H1 (cell line): Measurements from ENCODE around the gene COL26A1. TPM values are rescaled to one million over a fixed set of nuclear protein-coding genes. Genes with fewer than 3 reads are reported as not detected.

ENCODE experiments used
- CHD7 ChIP-seq: fragments of 300-600 bp; sonication (generic); IDR thresholded peaks from 2 replicates; pipeline ENCODE4 v1.7.1; 2012; ENCODE audit warnings: low read length, moderate library complexity, mild to moderate bottlenecking, inconsistent platforms; ENCODE audit not compliant: insufficient replicate concordance
- GTF2F1 ChIP-seq: IDR thresholded peaks from 2 replicates; pipeline ENCODE4 v1.6.1; 2012; ENCODE audit warnings: low read depth, low read length, improper control_type of control experiment, borderline replicate concordance
- HDAC2 ChIP-seq, 2 experiments: fragments of 300-600 bp in 1 of 2; sonication (generic) in 1 of 2; IDR thresholded peaks; 2 replicates each; pipeline ENCODE4 v1.6.1; 2011 to 2012; ENCODE audit warnings: low read depth in 2 of 2, low read length in 2 of 2, mild to moderate bottlenecking in 2 of 2, moderate library complexity in 2 of 2, borderline replicate concordance in 1 of 2, inconsistent platforms in 1 of 2
- KDM5A ChIP-seq: fragments of 200-600 bp; IDR thresholded peaks from 2 replicates; pipeline ENCODE4 v1.7.1; 2012; ENCODE audit warnings: mild to moderate bottlenecking, low read length, inconsistent platforms, mixed read lengths
- MAFK ChIP-seq: IDR thresholded peaks from 2 replicates; pipeline ENCODE4 v1.6.1; 2012; ENCODE audit warnings: low read depth, mild to moderate bottlenecking, improper control_type of control experiment, low read length
- NRF1 ChIP-seq: IDR thresholded peaks from 2 replicates; pipeline ENCODE4 v1.6.1; 2011; ENCODE audit warnings: mild to moderate bottlenecking, low read depth, low read length, improper control_type of control experiment
- POLR2A ChIP-seq, 2 experiments: IDR thresholded peaks; 1 replicate in 1 of 2; 2 replicates in 1 of 2; pipeline ENCODE4 v1.6.1; 2011; ENCODE audit warnings: low read depth in 2 of 2, low read length in 2 of 2, mild to moderate bottlenecking in 2 of 2; ENCODE audit errors: control extremely low read depth in 1 of 2
- SIN3A ChIP-seq, 2 experiments: IDR thresholded peaks in 1 of 2; conservative IDR thresholded peaks in 1 of 2; 2 replicates each; pipeline ENCODE4 v1.6.1; 2011 to 2012; ENCODE audit warnings: low read length in 2 of 2, improper control_type of control experiment in 1 of 2, low read depth in 1 of 2, mild to moderate bottlenecking in 1 of 2
- USF2 ChIP-seq: IDR thresholded peaks from 2 replicates; pipeline ENCODE4 v1.6.1; 2011; ENCODE audit warnings: low read length, improper control_type of control experiment
- polyA plus RNA-seq, 7 experiments: library from polyadenylated mRNA; depleted of rRNA in 3 of 7; stranded (reverse) in 5 of 7; unstranded in 2 of 7; fragments of >200 nt in 5 of 7; fragments of 200-250 nt in 2 of 7; gene quantifications; 1 replicate in 5 of 7; 2 replicates in 1 of 7; 4 replicates in 1 of 7; pipeline versions ENCODE4 v1.2.1 to v1.2.3, GENCODE V29; 2011 to 2013; ENCODE audit warnings: missing spikeins in 2 of 7, mixed read lengths in 2 of 7
- total RNA-seq: library from RNA; stranded (reverse); fragmentation: NEBNext Ultra II Directional; extraction: Animal tissue kit (Norgen Biotek cat#: 25700); gene quantifications from 2 replicates; pipeline ENCODE4 v1.2.1, GENCODE V29; 2021

Gene COL26A1
- total and polyA plus RNA-seq, 2 of the 8 experiments (the other 6 are each of a cell fraction or from before 2014, with no cell fraction given), result 51.1 to 68.8 TPM

GRCh38 chr7:101465576-101466196 lies 103.0 kb downstream of the COL26A1 start (continued):
- no peak for TF ChIP-seq CHD7
- no peak for TF ChIP-seq KDM5A
- no peak for TF ChIP-seq POLR2A (IDR thresholded peaks at IDR 0.05; ENCODE audit: control extremely low read depth in 1 of 2, low read depth in 2 of 2, low read length in 2 of 2)
- TF ChIP-seq NRF1, result no peak
- TF ChIP-seq HDAC2 (IDR thresholded peaks at IDR 0.05; ENCODE audit: borderline replicate concordance in 1 of 2, low read depth in 2 of 2, low read length in 2 of 2), result no peak
- TF ChIP-seq SIN3A (conservative IDR thresholded peaks at IDR 0.05 in 1 of 2, IDR thresholded peaks at IDR 0.05 in 1 of 2; ENCODE audit: low read depth in 1 of 2, low read length in 2 of 2), result no peak
- TF ChIP-seq GTF2F1, result no peak
- TF ChIP-seq MAFK, result no peak
- TF ChIP-seq USF2, result no peak
